Measurements from ENCODE around the gene MEG3. TPM values are rescaled to one million over a fixed set of nuclear protein-coding genes. Genes with fewer than 3 reads are reported as not detected.

MEG3 gene
- total and polyA plus RNA-seq, 2 experiments from 2014 or later, result not detected

DNA sequence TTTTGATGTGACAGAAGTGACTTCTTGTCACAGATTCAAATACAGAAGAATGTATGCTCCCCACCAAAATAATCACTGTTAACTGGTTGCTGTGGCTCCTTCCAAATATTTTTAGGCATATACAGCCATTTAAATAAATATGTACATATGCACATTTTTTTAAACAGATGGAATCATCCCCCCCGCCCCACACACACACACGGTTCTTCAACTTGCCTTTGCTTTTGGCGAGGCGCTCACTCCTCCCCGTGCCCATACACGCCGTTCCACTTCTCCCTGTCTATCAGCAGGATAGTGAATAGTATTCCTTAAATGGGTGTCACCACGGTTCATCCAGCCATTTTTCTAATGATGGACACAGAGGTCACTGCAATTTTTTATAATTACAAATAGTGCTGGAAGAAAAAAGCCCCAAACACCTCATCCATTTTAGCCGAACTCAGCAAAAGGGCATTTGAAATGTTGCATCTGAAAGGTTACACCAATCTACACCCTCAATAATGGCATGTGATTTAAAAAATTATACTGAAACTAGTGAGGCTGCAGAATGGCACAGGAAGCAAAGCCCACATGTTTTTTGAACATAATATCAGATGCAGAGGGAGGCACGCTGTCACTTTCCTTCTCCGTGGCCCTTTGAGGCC lies 39.2 kb upstream of the MEG3 start (continued):
- TF ChIP-seq ZNF331 (CRISPR knock-in tag; IDR thresholded peaks at IDR 0.05; ENCODE audit: low read depth), result no peak
- no peak for TF ChIP-seq NANOG (IDR thresholded peaks at IDR 0.05; ENCODE audit: borderline replicate concordance)

DNA sequence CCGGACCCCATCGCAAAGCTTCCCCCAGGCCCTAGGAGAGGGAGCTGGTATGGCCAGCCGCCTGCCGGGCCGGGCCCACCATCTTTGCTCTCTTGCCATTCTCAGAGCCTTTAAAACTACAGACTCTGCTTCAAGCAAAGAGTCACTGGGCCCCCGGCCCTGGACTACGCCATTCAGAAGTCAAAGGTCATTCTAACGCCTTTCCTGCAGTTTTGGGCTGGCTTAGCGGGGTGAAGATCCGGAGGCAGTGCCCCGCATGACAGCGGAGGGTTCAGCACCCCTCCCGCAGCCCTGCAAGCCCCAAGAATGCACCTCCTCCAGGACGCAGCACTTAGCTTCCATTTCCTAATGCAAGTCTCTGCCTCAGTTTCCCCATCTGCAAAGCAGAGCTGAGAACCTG lies 38.3 kb upstream of the MEG3 start:
- Mint-ChIP-seq H3K4me1 (peaks cover 10% of the 10 kb centered on the region), H3K4me3 (no peak overlapping the region)
- no peaks in the 10 kb centered on the region for H3K4me1 ChIP-seq (ENCODE audit: insufficient read depth)

DNA sequence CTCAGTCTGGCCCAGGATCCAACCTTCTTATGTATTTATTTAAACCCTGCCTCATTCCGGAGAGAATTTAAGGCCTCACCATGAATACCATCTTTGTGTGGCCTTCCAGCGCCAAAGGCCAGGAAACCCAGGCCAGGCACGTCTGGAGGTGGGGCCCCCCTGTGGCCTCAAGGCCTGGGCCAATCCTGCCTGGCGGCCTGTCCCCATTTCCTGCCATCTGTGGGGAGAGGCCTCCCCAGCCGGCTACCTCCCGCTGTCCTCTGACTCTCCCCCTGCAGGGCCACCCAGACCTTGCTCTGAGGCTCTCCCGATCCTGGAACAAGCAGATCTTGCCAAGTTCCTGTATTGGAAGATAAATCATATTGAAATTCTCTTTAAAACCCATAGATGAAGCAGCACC lies 37.4 kb upstream of the MEG3 start:
- H3K9me2 ChIP-seq (ENCODE audit: insufficient read depth), result no peaks in the 10 kb centered on the region
- no peaks in the 10 kb centered on the region for H3K79me2 ChIP-seq (replicated peaks; ENCODE audit: insufficient read depth)
- H3K9me3 Mint-ChIP-seq, result no peaks in the 10 kb centered on the region; the same call in 2 of the 3 replicates
- peak overlapping the region; percentile 66; the same call in 1 of the 2 replicates for H2AFZ ChIP-seq
- no peaks in the 10 kb centered on the region for H3F3A ChIP-seq (replicated peaks; ENCODE audit: low read depth)
- H3K4me1 Mint-ChIP-seq, result peaks cover 10% of the 10 kb centered on the region
- H3K4me2 ChIP-seq, result no peak overlapping the region
- H3K27me3 ChIP-seq (ENCODE audit: insufficient read depth), result no peaks in the 10 kb centered on the region
- no peak overlapping the region for H3K27ac ChIP-seq (ENCODE audit: low read depth)
- peaks cover 3% of the 10 kb centered on the region for H3K27me3 Mint-ChIP-seq (ENCODE audit: insufficient read depth, low read depth, poor library complexity)
- no peak for TF ChIP-seq NANOG (IDR thresholded peaks at IDR 0.05; ENCODE audit: borderline replicate concordance)
- TF ChIP-seq, protein P1, sequence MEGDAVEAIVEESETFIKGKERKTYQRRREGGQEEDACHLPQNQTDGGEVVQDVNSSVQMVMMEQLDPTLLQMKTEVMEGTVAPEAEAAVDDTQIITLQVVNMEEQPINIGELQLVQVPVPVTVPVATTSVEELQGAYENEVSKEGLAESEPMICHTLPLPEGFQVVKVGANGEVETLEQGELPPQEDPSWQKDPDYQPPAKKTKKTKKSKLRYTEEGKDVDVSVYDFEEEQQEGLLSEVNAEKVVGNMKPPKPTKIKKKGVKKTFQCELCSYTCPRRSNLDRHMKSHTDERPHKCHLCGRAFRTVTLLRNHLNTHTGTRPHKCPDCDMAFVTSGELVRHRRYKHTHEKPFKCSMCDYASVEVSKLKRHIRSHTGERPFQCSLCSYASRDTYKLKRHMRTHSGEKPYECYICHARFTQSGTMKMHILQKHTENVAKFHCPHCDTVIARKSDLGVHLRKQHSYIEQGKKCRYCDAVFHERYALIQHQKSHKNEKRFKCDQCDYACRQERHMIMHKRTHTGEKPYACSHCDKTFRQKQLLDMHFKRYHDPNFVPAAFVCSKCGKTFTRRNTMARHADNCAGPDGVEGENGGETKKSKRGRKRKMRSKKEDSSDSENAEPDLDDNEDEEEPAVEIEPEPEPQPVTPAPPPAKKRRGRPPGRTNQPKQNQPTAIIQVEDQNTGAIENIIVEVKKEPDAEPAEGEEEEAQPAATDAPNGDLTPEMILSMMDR (conservative IDR thresholded peaks at IDR 0.05; ENCODE audit: low read depth in 2 of 2), result 0 out of 4 replicates have a peak, but pooled peaks of 1 of the 2 experiments have one; percentile 2
- no peaks in the 10 kb centered on the region for H3K36me3 ChIP-seq (ENCODE audit: insufficient read depth)
- no peaks in the 10 kb centered on the region for H3K4me1 ChIP-seq (ENCODE audit: insufficient read depth)
- no peaks in the 10 kb centered on the region for H3K36me3 Mint-ChIP-seq (ENCODE audit: low read depth)
- ATAC-seq (no peak; the same call in 2 of the 3 replicates), DNase-seq (ENCODE audit: low spot score) (no peak)
- no peak overlapping the region for H3K4me3 ChIP-seq
- H3K4me3 Mint-ChIP-seq, result no peak overlapping the region
- no peaks in the 10 kb centered on the region for H4K20me1 ChIP-seq (replicated peaks; ENCODE audit: insufficient read depth)
- H3K27ac Mint-ChIP-seq, result no peak overlapping the region

More for the DNA sequence above, 38.3 kb upstream of the MEG3 start:
- no peaks in the 10 kb centered on the region; the same call in 2 of the 3 replicates for H3K9me3 Mint-ChIP-seq
- Histone ChIP-seq H3K4me3 (no peak overlapping the region), H3K36me3 (ENCODE audit: insufficient read depth) (no peaks in the 10 kb centered on the region), H3K27ac (ENCODE audit: low read depth) (no peak overlapping the region), H3F3A (replicated peaks; ENCODE audit: low read depth) (no peaks in the 10 kb centered on the region), H3K27me3 (ENCODE audit: insufficient read depth) (no peaks in the 10 kb centered on the region), H3K79me2 (replicated peaks; ENCODE audit: insufficient read depth) (no peaks in the 10 kb centered on the region), H4K20me1 (replicated peaks; ENCODE audit: insufficient read depth) (no peaks in the 10 kb centered on the region), H2AFZ (no peak overlapping the region), H3K9me2 (ENCODE audit: insufficient read depth) (no peaks in the 10 kb centered on the region), H3K4me2 (no peak overlapping the region)
- DNase-seq (ENCODE audit: low spot score), result no peak
- no peak for TF ChIP-seq NANOG (IDR thresholded peaks at IDR 0.05; ENCODE audit: borderline replicate concordance)
- TF ChIP-seq EZH2 (IDR thresholded peaks at IDR 0.05; ENCODE audit: low read depth, unreplicated experiment), result no peak
- no peak for ATAC-seq
- no peaks in the 10 kb centered on the region for H3K36me3 Mint-ChIP-seq (ENCODE audit: low read depth)
- H3K27ac Mint-ChIP-seq, result no peak overlapping the region
- H3K27me3 Mint-ChIP-seq (ENCODE audit: insufficient read depth, low read depth, poor library complexity), result peaks cover 3% of the 10 kb centered on the region

DNA sequence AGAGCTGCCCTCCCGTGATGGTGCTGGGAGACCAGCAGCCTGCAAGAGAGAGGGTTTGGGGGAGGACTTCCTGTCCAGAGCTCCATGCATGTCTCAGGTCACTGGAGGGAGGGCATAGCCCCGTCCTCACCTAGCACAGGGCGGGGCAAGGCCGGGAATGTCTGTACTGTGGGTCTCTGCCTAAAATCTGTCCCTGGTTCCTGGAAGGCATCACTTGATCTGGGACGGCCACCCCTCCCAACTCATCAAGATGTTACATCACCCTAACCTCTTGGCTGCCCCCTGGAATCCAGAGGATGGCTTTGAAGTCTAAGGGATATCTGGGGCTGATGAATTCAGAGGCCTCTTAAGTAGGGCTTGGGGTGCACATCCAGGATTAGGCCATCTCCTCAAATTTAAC lies 37.0 kb upstream of the MEG3 start:
- H3K27ac ChIP-seq (ENCODE audit: low read depth), result no peak overlapping the region
- no peaks in the 10 kb centered on the region for H3K27me3 ChIP-seq (ENCODE audit: insufficient read depth)
- H3K9me2 ChIP-seq (ENCODE audit: insufficient read depth), result no peaks in the 10 kb centered on the region
- no peaks in the 10 kb centered on the region for H3K36me3 ChIP-seq (ENCODE audit: insufficient read depth)
- Mint-ChIP-seq H3K27me3 (ENCODE audit: insufficient read depth, low read depth, poor library complexity) (peaks cover 3% of the 10 kb centered on the region), H3K4me3 (no peak overlapping the region), H3K27ac (no peak overlapping the region), H3K4me1 (peaks cover 10% of the 10 kb centered on the region), H3K9me3 (no peaks in the 10 kb centered on the region; the same call in 2 of the 3 replicates), H3K36me3 (ENCODE audit: low read depth) (no peaks in the 10 kb centered on the region)
- H2AFZ ChIP-seq, result peak overlapping the region; percentile 66; the same call in 1 of the 2 replicates
- no peak for ATAC-seq
- no peaks in the 10 kb centered on the region for H3K79me2 ChIP-seq (replicated peaks; ENCODE audit: insufficient read depth)
- H3K4me2 ChIP-seq, result no peak overlapping the region
- no peak for DNase-seq (ENCODE audit: low spot score)
- no peaks in the 10 kb centered on the region for H3F3A ChIP-seq (replicated peaks; ENCODE audit: low read depth)
- no peaks in the 10 kb centered on the region for H4K20me1 ChIP-seq (replicated peaks; ENCODE audit: insufficient read depth)
- H3K4me3 ChIP-seq, result no peak overlapping the region
- H3K4me1 ChIP-seq (ENCODE audit: insufficient read depth), result no peaks in the 10 kb centered on the region
- TF ChIP-seq, protein P1 (conservative IDR thresholded peaks at IDR 0.05; ENCODE audit: low read depth in 2 of 2), result no peak
- TF ChIP-seq EZH2phosphoT487 (IDR thresholded peaks at IDR 0.05; ENCODE audit: unreplicated experiment), result no peak

Data from GM23338 (cell line).